Measurements from ENCODE around the gene RIMBP2.

GRCh38 chr12:130480887-130481286 lies 235.2 kb downstream of the RIMBP2 start:
- no peak for TF ChIP-seq CTCF (conservative IDR thresholded peaks at IDR 0.05 in 1 of 2, IDR thresholded peaks at IDR 0.05 in 1 of 2; ENCODE audit: low read depth in 1 of 2, low read length in 2 of 2)
- no peak for TF ChIP-seq EZH2 (IDR thresholded peaks at IDR 0.05; ENCODE audit: low read length, missing control alignments)

Data from fibroblast of lung (primary cell).